Activated T-helper 1 cell treated with anti-CD3 and anti-CD28 coated beads, Interleukin-12 subunit alpha, Interleukin-12 subunit beta, Interleukin-2, Interleukin-4 antibody, amounts not matched to agents 30 ng/mL and 10 ng/mL and 1 ng/mL, durations not matched to agents 14 hours and 24 hours and 36 hours (primary cell): Measurements from ENCODE around the gene HSDL1. TPM values are rescaled to one million over a fixed set of nuclear protein-coding genes. Genes with fewer than 3 reads are reported as not detected.
A peak's percentile ranks its signal among the peaks of the same experiment; 100 is the strongest.

Experiments used
- DNase-seq: peaks from one replicate; pipeline ENCODE4 v3.0.0; 2021; ENCODE audit warnings: low spot score
- H3K27ac Mint-ChIP-seq: one replicate; pipeline ENCODE4 v1.8.0; 2021; ENCODE audit warnings: mild to moderate bottlenecking, mixed read lengths
- H3K27me3 Mint-ChIP-seq: one replicate; pipeline ENCODE4 v1.8.0; 2022; ENCODE audit warnings: mild to moderate bottlenecking, moderate library complexity, mixed read lengths; ENCODE audit not compliant: insufficient read depth
- H3K36me3 Mint-ChIP-seq: one replicate; pipeline ENCODE4 v1.8.0; 2021; ENCODE audit warnings: low read depth, mixed read lengths
- H3K4me1 Mint-ChIP-seq: one replicate; pipeline ENCODE4 v1.8.0; 2021; ENCODE audit warnings: low read depth, mixed read lengths
- H3K4me3 Mint-ChIP-seq: one replicate; pipeline ENCODE4 v1.8.0; 2021; ENCODE audit warnings: mild to moderate bottlenecking, moderate library complexity, mixed read lengths
- H3K9me3 Mint-ChIP-seq: one replicate; pipeline ENCODE4 v1.8.0; 2021; ENCODE audit warnings: mixed read lengths
- intact Hi-C: fragments of 100-400 bp; cut with micrococcal nuclease; formaldehyde crosslinking; loops from one replicate; pipeline ENCODE4 v1.15.1; 2024
- total RNA-seq: library from RNA; stranded (reverse); gene quantifications from 2 replicates; pipeline ENCODE4 v1.2.3, GENCODE V29; 2022

Gene HSDL1
- total RNA-seq, 1 donor from 2014 or later, result 23.1 TPM

DNA sequence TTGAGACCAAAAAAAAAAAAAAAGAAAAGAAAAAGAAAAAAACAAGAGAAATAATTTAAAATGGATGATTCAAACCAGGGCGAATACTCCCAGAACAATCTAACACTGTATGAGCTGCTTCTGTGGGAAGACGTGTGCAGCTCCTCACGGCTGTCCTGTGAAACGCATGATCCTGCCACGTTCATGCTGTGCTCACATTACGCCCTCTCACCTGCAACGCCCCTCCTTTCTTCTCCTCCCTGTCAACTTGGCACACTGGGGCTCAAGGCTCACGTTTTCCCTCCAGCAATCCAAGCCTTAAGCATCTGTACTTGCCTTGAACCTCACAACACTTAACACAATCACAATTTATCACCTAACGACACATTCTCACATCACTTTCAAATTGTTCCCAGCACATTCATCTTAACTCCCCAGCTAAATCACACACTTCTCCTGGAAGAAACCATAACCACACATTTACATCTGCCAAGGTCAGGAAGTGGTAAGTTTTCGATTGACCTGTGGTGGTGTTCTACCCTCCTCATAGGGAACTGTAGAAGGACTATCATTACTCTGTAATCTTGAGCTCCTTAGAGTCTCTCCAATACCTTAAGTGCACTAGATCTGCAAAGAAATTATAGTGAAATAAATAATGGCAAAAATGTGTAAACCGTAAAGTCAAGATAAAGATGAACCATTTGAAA is 57.4 kb downstream of the HSDL1 start:
- peaks cover 47% of the 10 kb centered on the region for H3K36me3 Mint-ChIP-seq
- H3K9me3 Mint-ChIP-seq, result no peaks in the 10 kb centered on the region
- DNase-seq, result no peak
- peaks cover 43% of the 10 kb centered on the region for H3K4me1 Mint-ChIP-seq
- H3K4me3 Mint-ChIP-seq, result peak overlapping the region; percentile 47
- no peaks in the 10 kb centered on the region for H3K27me3 Mint-ChIP-seq
- H3K27ac Mint-ChIP-seq, result peak overlapping the region; percentile 14
- intact Hi-C loops, result loop anchor here (1.0 to 2.0 kb wide), 4 partner anchors 12 to 100 kb away; partner anchors contain the start of genes DNAAF1, HSDL1, MBTPS1 and TAF1C

DNA sequence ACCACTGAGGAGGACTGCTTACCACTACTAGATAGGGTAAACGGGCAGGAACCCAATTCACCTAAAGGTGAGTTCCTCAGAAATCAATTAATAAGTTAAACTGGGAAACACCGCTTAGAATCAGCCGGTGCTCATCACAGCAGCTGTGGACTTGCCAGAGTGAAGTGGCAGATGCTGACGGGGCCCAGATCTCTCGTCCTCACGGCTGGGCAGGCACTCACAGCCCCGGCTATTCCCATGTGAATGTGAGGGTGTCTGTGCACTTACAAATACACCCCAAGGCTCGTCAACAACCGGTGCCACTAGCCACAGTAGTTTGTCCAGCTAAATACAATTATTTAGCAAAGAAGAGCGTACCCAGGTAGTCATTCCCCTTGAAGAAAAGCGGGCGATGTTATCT is 58.0 kb downstream of the HSDL1 start:
- Mint-ChIP-seq H3K27me3 (no peaks in the 10 kb centered on the region), H3K4me1 (peaks cover 43% of the 10 kb centered on the region), H3K27ac (no peak overlapping the region), H3K36me3 (peaks cover 48% of the 10 kb centered on the region), H3K4me3 (no peak overlapping the region), H3K9me3 (no peaks in the 10 kb centered on the region)
- DNase-seq, result no peak
- intact Hi-C loops, result no loop called here

DNA sequence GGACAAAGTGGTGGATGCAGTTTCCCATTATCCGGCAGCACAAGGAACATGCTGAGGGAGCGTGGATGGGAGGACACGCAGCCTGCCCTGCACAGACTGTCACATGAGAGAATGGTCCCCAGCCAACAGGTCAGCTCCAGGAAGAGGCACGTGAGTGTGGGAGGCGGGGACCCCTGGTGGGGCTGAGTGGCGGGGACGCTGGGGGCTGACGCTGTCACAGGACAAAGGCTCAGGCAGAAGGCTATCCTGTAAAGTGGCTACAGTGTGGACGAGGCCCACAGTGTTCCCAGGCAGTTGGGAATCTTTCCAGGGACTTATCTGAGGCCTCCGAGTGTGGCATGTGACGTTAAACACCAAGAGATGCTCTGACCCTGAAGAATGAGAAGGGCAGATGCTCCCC is 58.6 kb downstream of the HSDL1 start:
- H3K9me3 Mint-ChIP-seq, result no peaks in the 10 kb centered on the region
- H3K4me1 Mint-ChIP-seq, result peaks cover 43% of the 10 kb centered on the region
- no peak overlapping the region for H3K27ac Mint-ChIP-seq
- H3K36me3 Mint-ChIP-seq, result peaks cover 44% of the 10 kb centered on the region
- no peak for DNase-seq
- H3K4me3 Mint-ChIP-seq, result no peak overlapping the region
- intact Hi-C loops, result no loop called here
- H3K27me3 Mint-ChIP-seq, result no peaks in the 10 kb centered on the region

DNA sequence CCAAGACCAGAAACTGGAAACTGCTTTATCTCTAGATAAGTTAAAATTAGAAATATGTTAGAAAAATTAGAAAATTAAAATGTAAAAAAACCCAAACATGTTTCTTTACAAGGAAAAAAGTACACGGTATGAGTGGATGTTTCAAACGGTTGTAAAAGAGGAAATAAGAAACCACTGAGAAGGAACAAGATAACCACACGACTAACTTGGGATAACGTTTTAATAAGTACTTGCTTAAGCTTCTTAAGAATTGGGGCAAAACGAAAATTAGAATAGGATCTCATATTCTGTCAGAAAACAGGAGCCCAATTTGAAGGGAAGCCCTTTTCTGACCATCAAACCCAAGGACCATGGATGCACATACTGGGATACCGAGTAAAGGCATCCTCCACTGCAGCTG is 59.2 kb downstream of the HSDL1 start:
- H3K27ac Mint-ChIP-seq, result no peak overlapping the region
- H3K9me3 Mint-ChIP-seq, result no peaks in the 10 kb centered on the region
- no peak overlapping the region for H3K4me3 Mint-ChIP-seq
- H3K36me3 Mint-ChIP-seq, result peaks cover 46% of the 10 kb centered on the region
- intact Hi-C loops, result no loop called here
- H3K4me1 Mint-ChIP-seq, result peaks cover 43% of the 10 kb centered on the region
- no peaks in the 10 kb centered on the region for H3K27me3 Mint-ChIP-seq
- DNase-seq, result no peak

DNA sequence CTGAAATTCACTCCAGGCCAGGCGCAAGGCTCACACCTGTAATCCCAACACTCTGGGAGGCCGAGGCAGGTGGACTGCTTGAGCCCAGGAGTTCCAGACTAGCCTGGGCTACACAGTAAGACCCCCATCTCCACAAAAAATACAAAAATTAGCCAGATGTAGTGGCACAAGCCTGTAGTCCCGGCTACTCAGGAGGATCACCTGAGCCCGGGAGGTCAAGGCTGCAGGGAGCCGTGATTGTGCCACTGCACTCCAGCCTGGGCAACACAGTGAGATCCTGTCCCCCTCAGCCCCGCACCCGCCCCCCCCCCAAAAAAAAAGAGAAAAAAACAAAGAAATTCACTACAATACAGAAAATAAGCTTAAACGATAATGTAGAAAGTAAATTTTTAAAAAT is 59.7 kb downstream of the HSDL1 start:
- intact Hi-C loops, result no loop called here

DNA sequence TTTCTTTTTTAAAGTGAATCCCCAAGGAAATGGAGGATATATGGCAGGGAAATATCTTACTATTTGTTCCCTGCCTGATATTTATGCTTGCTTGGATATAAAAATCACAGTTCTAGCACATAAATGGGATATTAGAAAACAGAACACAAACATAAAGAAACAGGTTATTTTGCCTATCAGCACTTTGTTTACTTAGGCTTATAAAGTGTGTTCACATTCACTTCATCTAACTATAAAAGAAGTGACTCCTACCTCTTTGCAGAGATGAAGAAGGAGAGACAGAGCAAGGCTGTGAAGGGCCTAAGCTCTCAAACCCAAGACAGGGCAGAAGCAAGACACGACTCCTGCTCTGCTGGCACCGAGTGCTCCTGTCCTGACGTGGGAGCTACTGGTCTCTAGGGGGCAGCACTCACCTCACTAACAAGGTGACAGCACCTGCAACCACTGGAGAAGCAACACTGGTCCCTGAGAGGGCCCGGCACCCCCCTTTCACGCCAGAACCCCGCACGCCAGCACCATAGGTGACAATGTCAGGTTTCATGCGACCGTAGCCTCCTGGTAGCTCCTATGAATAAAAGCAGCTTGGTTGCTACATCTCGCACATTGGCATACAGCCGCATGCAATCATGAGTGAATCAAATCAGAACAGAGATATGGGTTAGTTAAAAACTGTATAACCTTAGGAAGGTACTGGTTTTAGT is 60.3 kb downstream of the HSDL1 start:
- H3K9me3 Mint-ChIP-seq, result no peaks in the 10 kb centered on the region
- H3K27me3 Mint-ChIP-seq, result no peaks in the 10 kb centered on the region
- intact Hi-C loops, result loop anchor here (1.0 kb wide), 4 partner anchors 33 to 103 kb away; partner anchors contain the start of genes DNAAF1, HSDL1 and TAF1C
- peaks cover 45% of the 10 kb centered on the region for H3K36me3 Mint-ChIP-seq
- DNase-seq, result peak; percentile 53
- no peak overlapping the region for H3K4me3 Mint-ChIP-seq
- H3K4me1 Mint-ChIP-seq, result peaks cover 43% of the 10 kb centered on the region
- H3K27ac Mint-ChIP-seq, result no peak overlapping the region

More for the DNA sequence above, 59.7 kb downstream of the HSDL1 start:
- H3K27me3 Mint-ChIP-seq, result no peaks in the 10 kb centered on the region
- peaks cover 43% of the 10 kb centered on the region for H3K4me1 Mint-ChIP-seq
- no peaks in the 10 kb centered on the region for H3K9me3 Mint-ChIP-seq
- DNase-seq, result no peak
- peaks cover 45% of the 10 kb centered on the region for H3K36me3 Mint-ChIP-seq
- H3K4me3 Mint-ChIP-seq, result no peak overlapping the region
- H3K27ac Mint-ChIP-seq, result no peak overlapping the region

DNA sequence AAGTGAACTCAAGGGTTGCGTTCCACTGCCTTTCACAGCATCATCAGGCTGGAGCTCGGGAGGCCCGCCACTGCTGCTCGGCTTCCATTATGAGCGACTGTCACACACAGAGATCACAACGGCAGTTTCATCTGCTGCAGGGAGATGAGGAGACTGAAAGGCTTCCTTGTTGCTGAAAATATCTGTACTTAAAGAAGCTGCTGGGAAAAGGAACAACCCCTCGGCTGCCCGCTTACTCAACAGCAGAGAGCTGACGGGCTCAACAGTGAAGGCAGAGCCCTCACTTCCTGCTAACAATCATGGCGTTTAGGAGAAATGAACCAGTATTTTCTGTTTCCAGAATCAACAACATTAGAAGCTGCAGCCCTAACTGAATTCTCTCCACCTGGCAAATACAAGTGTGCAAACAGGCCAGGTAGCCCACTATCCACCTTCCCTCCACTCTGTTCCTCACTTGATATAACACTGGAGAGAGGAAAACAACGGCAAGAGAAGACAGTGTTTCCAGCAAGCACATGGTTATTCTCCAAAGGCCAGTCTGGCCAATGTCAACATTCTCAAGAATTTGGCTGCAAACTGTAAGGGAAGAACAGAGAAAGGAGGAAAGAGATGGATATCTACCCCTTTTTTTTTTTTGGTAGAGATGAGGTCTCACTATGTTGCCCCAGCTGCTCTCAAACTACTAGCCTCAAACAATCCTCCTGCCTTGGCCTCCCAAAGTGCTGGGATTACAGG is 62.0 kb downstream of the HSDL1 start:
- Mint-ChIP-seq H3K4me1 (peaks cover 26% of the 10 kb centered on the region), H3K27me3 (no peaks in the 10 kb centered on the region), H3K9me3 (no peaks in the 10 kb centered on the region), H3K27ac (no peak overlapping the region), H3K36me3 (peaks cover 40% of the 10 kb centered on the region), H3K4me3 (no peak overlapping the region)
- intact Hi-C loops, result no loop called here
- no peak for DNase-seq

DNA sequence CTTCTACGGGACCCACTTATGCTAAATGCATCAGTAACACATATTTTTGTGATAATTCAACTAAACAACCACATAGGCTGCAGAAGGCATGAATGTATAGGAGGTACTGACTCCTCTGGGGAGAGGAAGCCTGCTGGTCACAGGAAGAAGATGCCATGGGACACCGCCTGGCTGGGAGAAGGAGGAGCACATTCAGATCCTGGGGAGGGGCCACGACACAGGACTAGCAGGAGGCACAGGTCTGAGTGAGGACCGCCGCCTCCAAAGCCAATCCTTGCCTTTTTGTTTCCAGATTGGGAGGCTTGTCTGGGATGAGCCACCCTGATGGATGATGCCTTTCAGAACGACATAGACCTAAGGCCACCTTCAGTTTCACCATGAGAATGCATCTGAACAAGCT is 62.9 kb downstream of the HSDL1 start:
- H3K9me3 Mint-ChIP-seq, result no peaks in the 10 kb centered on the region
- intact Hi-C loops, result no loop called here
- no peak overlapping the region for H3K4me3 Mint-ChIP-seq
- no peak overlapping the region for H3K27ac Mint-ChIP-seq
- H3K27me3 Mint-ChIP-seq, result no peaks in the 10 kb centered on the region
- no peak for DNase-seq
- peaks cover 17% of the 10 kb centered on the region for H3K4me1 Mint-ChIP-seq
- H3K36me3 Mint-ChIP-seq, result peaks cover 42% of the 10 kb centered on the region

DNA sequence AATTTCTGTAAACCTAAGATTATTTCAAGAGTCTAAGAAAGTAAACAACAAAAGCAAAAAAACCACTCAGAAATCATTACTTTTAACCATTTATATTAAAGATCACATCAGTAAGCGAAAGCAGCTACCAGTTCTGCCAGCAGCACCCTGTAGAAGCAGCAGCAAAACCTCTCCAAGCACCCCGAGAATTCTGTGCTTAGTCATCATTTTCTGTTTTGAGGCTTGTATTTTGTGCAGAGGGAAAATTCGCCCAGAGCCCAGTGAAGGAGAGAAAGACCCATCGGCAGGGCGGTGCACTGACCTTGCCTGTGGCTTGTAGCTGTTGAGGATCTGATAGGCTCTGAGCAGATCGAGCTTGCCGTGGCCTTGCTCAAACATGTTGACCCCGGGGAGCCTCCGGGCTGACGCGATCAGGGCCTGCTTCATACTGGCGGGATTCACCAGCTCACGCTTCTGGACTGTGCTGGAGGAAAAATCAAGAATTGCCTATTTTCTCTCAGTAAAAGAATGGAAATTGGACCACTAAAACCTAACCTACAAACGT is 63.5 kb downstream of the HSDL1 start:
- no peak for DNase-seq
- peaks cover 40% of the 10 kb centered on the region for H3K36me3 Mint-ChIP-seq
- no peak overlapping the region for H3K27ac Mint-ChIP-seq
- intact Hi-C loops, result no loop called here
- no peak overlapping the region for H3K4me3 Mint-ChIP-seq
- H3K9me3 Mint-ChIP-seq, result no peaks in the 10 kb centered on the region
- peaks cover 14% of the 10 kb centered on the region for H3K4me1 Mint-ChIP-seq
- no peaks in the 10 kb centered on the region for H3K27me3 Mint-ChIP-seq

DNA sequence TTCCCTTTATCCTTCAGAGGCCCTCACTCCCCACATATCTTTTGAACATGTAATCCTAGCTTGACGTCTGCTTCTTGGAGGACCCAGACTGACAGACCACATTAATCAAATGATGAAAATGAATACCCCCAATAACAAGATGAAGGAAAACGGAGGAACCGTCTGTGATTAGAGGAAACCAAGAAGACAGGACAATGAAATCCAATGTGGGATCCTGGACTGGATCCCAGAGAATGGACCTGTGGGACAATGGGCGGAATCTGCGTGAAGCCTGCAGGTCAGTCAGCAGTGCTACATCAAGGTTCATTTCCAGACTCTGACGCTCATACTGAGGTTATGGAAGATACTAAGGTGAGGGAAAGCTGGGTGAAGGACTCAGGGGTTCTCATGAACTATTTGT is 64.2 kb downstream of the HSDL1 start:
- H3K36me3 Mint-ChIP-seq, result peaks cover 35% of the 10 kb centered on the region
- intact Hi-C loops, result no loop called here
- peaks cover 8% of the 10 kb centered on the region for H3K4me1 Mint-ChIP-seq
- H3K4me3 Mint-ChIP-seq, result no peak overlapping the region
- H3K27ac Mint-ChIP-seq, result no peak overlapping the region
- H3K9me3 Mint-ChIP-seq, result no peaks in the 10 kb centered on the region
- no peak for DNase-seq
- no peaks in the 10 kb centered on the region for H3K27me3 Mint-ChIP-seq

DNA sequence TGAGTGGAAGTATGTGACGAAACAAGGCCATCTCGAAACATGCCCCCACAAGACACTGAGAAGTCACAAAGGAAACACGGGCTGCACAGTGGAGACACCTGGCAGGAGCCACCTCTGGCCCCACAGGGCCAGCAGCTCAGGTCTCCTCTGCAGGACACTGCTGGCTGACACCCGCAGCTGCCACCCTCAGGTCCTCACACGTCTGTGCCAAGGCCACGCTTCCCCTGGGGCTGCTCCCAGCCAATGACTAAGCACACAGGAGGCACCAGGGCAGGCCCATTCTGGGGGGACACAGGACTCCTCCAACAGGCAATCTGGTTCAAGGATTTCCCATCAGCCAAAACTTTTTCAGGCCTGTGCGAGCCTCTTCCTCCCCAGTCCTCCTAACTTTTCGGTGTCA is 64.6 kb downstream of the HSDL1 start:
- no peak overlapping the region for H3K4me3 Mint-ChIP-seq
- peaks cover 37% of the 10 kb centered on the region for H3K36me3 Mint-ChIP-seq
- no peaks in the 10 kb centered on the region for H3K9me3 Mint-ChIP-seq
- no peak for DNase-seq
- no peaks in the 10 kb centered on the region for H3K27me3 Mint-ChIP-seq
- no peak overlapping the region for H3K27ac Mint-ChIP-seq
- intact Hi-C loops, result no loop called here
- H3K4me1 Mint-ChIP-seq, result peaks cover 6% of the 10 kb centered on the region

DNA sequence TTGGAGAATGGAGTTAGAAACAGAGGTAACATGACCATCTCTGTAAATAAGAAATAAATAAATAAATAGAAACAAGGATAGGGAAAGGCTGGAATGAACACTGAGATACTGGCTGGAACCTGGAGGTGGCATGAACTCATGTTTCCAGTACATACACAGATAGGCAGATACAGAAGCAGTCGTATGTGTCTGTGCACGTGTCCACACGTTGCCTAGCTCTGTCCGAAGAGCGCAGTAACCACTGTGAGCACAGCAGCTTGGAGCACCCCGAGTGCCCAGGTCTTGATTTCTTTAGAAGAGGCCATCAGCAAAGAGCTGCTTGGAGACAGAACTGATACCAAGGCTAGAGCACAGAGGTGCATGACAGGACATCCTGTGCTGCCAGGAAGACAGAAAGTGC is 65.3 kb downstream of the HSDL1 start:
- H3K4me3 Mint-ChIP-seq, result no peak overlapping the region
- no peak overlapping the region for H3K27ac Mint-ChIP-seq
- peaks cover 37% of the 10 kb centered on the region for H3K36me3 Mint-ChIP-seq
- intact Hi-C loops, result no loop called here
- DNase-seq, result no peak
- no peaks in the 10 kb centered on the region for H3K27me3 Mint-ChIP-seq
- H3K4me1 Mint-ChIP-seq, result peaks cover 2% of the 10 kb centered on the region
- H3K9me3 Mint-ChIP-seq, result no peaks in the 10 kb centered on the region

DNA sequence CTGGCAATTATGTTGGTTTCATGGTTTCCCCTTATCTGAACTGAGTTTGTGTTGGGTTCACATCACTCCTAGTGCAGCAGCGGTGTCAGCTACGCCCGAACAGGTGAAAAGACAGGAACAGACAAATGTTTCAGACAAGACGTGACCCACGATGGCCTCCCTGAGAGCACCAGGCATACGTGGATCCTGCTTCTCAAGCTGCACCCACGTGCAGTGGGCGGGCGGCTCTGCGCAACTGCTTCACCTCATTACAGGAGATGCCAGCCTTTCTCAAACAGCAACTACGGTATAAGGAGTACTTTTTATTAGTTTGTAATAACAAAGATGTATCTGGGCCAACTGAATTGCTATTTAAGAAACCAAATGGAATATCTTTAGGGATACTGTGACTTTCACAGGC is 69.6 kb downstream of the HSDL1 start:
- H3K27ac Mint-ChIP-seq, result no peak overlapping the region
- H3K4me3 Mint-ChIP-seq, result no peak overlapping the region
- DNase-seq, result no peak
- no peaks in the 10 kb centered on the region for H3K9me3 Mint-ChIP-seq
- H3K27me3 Mint-ChIP-seq, result no peaks in the 10 kb centered on the region
- intact Hi-C loops, result no loop called here
- H3K4me1 Mint-ChIP-seq, result no peaks in the 10 kb centered on the region
- H3K36me3 Mint-ChIP-seq, result peaks cover 36% of the 10 kb centered on the region
